ENCODE measurements around the gene S100A14. TPM values are rescaled to one million over a fixed set of nuclear protein-coding genes. Genes with fewer than 3 reads are reported as not detected.
"Not testable (repeated sequence)": the region's sequence is repeated elsewhere in the genome, so short reads cannot be mapped to it uniquely, and the experiment has no call there.

Gene S100A14
- total RNA-seq, 1 donor from 2014 or later, result not detected

DNA sequence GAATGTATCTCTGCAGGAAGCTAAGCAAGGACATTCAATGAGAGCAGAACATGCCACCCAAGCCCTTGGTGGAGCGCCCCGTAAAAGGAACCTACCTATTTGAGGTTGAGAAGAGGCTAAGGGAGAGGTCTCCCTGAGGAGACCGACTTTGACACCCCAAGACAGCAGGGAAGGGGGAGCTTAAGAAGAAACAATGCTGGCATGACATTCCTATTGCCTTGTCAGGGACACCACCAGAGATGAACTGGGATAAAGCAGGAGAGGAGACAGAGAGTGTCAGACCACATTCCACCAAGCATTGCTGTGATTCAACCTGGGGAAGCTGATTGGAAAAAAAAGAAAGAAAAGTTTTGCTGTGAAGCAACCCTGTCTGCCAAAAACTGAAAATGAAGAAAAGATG lies 37.2 kb downstream of the S100A14 start:
- Mint-ChIP-seq H3K4me3 (ENCODE audit: unreplicated experiment) (no peak overlapping the region), H3K27ac (ENCODE audit: unreplicated experiment) (no peak overlapping the region), H3K27me3 (ENCODE audit: unreplicated experiment) (no peaks in the 10 kb centered on the region), H3K4me1 (ENCODE audit: unreplicated experiment) (peaks cover 14% of the 10 kb centered on the region), H3K36me3 (ENCODE audit: unreplicated experiment) (no peaks in the 10 kb centered on the region), H3K9me3 (ENCODE audit: unreplicated experiment) (no peaks in the 10 kb centered on the region)
- DNase-seq (ENCODE audit: extremely low spot score, unreplicated experiment), result no peak
- TF ChIP-seq, protein P1, sequence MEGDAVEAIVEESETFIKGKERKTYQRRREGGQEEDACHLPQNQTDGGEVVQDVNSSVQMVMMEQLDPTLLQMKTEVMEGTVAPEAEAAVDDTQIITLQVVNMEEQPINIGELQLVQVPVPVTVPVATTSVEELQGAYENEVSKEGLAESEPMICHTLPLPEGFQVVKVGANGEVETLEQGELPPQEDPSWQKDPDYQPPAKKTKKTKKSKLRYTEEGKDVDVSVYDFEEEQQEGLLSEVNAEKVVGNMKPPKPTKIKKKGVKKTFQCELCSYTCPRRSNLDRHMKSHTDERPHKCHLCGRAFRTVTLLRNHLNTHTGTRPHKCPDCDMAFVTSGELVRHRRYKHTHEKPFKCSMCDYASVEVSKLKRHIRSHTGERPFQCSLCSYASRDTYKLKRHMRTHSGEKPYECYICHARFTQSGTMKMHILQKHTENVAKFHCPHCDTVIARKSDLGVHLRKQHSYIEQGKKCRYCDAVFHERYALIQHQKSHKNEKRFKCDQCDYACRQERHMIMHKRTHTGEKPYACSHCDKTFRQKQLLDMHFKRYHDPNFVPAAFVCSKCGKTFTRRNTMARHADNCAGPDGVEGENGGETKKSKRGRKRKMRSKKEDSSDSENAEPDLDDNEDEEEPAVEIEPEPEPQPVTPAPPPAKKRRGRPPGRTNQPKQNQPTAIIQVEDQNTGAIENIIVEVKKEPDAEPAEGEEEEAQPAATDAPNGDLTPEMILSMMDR (IDR thresholded peaks at IDR 0.05), result no peak

DNA sequence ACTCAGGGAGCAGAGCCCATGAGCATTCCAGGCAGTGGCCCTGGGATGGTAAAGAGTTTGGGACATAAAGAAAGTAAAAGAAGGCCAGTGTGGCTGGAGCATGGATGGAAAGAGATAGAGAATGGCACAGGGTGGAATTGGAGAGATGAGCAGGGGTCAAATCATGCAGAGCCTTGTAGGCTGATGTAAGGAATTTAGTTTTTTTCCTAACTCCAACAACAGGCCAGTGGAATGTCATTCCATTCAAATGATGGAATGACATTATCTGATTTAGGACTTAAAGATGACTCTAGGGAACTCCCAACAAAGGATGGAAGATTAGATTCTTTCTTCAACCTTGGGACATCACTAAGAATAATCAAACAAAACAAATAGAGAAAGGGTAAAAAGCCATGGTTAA lies 37.6 kb downstream of the S100A14 start:
- no peak overlapping the region for H3K27ac Mint-ChIP-seq (ENCODE audit: unreplicated experiment)
- no peaks in the 10 kb centered on the region for H3K27me3 Mint-ChIP-seq (ENCODE audit: unreplicated experiment)
- TF ChIP-seq, protein P1 (IDR thresholded peaks at IDR 0.05), result no peak
- no peak for DNase-seq (ENCODE audit: extremely low spot score, unreplicated experiment)
- peaks cover 14% of the 10 kb centered on the region for H3K4me1 Mint-ChIP-seq (ENCODE audit: unreplicated experiment)
- no peaks in the 10 kb centered on the region for H3K36me3 Mint-ChIP-seq (ENCODE audit: unreplicated experiment)
- H3K9me3 Mint-ChIP-seq (ENCODE audit: unreplicated experiment), result no peaks in the 10 kb centered on the region
- no peak overlapping the region for H3K4me3 Mint-ChIP-seq (ENCODE audit: unreplicated experiment)

DNA sequence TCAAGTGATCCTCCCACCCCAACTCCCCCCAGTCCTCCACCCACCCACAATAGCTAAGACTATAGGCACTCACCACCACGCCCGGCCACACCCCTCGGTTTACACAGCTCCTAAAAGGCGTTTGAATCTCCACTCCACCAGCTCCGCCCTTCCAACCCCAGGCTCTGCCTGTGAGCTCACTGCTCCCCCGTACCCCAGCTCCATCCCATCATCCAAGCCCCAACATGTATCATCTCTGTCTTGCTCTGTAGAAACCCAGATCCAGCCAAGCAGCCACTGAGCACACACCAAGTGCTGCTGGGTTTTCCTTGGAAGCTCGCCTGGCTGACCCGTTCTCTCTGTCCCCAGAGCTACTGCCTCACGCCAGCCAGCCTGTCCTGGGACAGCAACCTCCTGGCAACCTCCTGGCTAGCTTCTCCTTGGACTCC lies 38.5 kb downstream of the S100A14 start:
- H3K4me1 Mint-ChIP-seq (ENCODE audit: unreplicated experiment), result peaks cover 22% of the 10 kb centered on the region
- TF ChIP-seq, protein P1 (IDR thresholded peaks at IDR 0.05), result no peak
- no peaks in the 10 kb centered on the region for H3K36me3 Mint-ChIP-seq (ENCODE audit: unreplicated experiment)
- H3K27me3 Mint-ChIP-seq (ENCODE audit: unreplicated experiment), result no peaks in the 10 kb centered on the region
- H3K4me3 Mint-ChIP-seq (ENCODE audit: unreplicated experiment), result no peak overlapping the region
- no peaks in the 10 kb centered on the region for H3K9me3 Mint-ChIP-seq (ENCODE audit: unreplicated experiment)
- DNase-seq (ENCODE audit: extremely low spot score, unreplicated experiment), result no peak
- H3K27ac Mint-ChIP-seq (ENCODE audit: unreplicated experiment), result peak overlapping the region; percentile 36

DNA sequence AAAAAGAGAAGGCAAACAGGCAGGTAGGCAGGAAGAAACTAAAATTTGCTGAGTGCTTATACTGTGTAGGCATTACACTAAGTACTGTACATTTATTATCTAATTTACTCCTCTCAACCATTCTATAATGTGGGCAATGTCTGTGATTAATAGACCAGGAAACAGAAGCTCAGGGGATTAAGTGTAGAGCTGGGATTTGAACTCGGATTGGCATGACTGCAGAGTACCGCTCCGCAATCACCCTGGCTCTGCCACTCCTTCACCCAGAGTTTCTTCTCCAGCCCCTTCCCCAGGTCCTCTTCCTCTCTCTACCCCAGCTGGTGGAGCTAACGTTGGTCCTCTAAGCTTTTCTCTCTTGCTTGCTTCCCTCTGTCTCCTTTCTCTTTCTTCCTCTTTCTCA lies 39.0 kb downstream of the S100A14 start:
- no peaks in the 10 kb centered on the region for H3K27me3 Mint-ChIP-seq (ENCODE audit: unreplicated experiment)
- DNase-seq (ENCODE audit: extremely low spot score, unreplicated experiment), result no peak
- no peaks in the 10 kb centered on the region for H3K9me3 Mint-ChIP-seq (ENCODE audit: unreplicated experiment)
- TF ChIP-seq, protein P1 (IDR thresholded peaks at IDR 0.05), result no peak
- H3K27ac Mint-ChIP-seq (ENCODE audit: unreplicated experiment), result no peak overlapping the region
- H3K4me3 Mint-ChIP-seq (ENCODE audit: unreplicated experiment), result no peak overlapping the region
- peaks cover 23% of the 10 kb centered on the region for H3K4me1 Mint-ChIP-seq (ENCODE audit: unreplicated experiment)
- H3K36me3 Mint-ChIP-seq (ENCODE audit: unreplicated experiment), result no peaks in the 10 kb centered on the region

DNA sequence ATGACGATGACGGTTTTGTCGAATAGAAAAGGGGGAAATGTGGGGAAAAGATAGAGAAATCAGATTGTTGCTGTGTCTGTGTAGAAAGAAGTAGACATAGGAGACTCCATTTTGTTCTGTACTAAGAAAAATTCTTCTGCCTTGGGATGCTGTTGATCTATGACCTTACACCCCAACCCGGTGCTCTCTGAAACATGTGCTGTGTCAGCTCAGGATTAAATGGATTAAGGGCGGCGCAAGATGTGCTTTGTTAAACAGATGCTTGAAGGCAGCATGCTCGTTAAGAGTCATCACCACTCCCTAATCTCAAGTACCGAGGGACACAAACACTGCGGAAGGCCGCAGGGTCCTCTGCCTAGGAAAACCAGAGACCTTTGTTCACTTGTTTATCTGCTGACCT lies 40.6 kb downstream of the S100A14 start:
- not testable (repeated sequence) for H3K4me3 Mint-ChIP-seq (ENCODE audit: unreplicated experiment); H3K9me3 Mint-ChIP-seq (ENCODE audit: unreplicated experiment); H3K27ac Mint-ChIP-seq (ENCODE audit: unreplicated experiment); H3K27me3 Mint-ChIP-seq (ENCODE audit: unreplicated experiment); DNase-seq (ENCODE audit: extremely low spot score, unreplicated experiment); H3K36me3 Mint-ChIP-seq (ENCODE audit: unreplicated experiment)
- H3K4me1 Mint-ChIP-seq (ENCODE audit: unreplicated experiment), result peaks cover 29% of the 10 kb centered on the region

DNA sequence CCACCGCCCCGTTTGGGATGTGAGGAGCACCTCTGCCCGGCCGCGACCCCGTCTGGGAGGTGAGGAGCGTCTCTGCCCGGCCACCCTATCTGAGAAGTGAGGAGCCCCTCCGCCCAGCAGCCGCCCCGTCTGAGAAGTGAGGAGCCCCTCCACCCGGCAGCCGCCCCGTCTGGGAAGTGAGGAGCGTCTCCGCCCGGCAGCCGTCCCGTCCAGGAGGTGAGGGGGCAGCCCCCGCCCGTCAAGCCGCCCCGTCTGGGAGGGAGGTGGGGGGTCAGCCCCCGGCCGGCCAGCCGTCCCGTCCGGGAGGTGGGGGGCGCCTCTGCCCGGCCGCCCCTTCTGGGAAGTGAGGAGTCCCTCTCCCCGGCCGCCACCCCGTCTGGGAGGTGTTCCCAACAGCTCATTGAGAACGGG lies 41.0 kb downstream of the S100A14 start:
- H3K36me3 Mint-ChIP-seq (ENCODE audit: unreplicated experiment); H3K4me3 Mint-ChIP-seq (ENCODE audit: unreplicated experiment); H3K27ac Mint-ChIP-seq (ENCODE audit: unreplicated experiment); H3K27me3 Mint-ChIP-seq (ENCODE audit: unreplicated experiment); DNase-seq (ENCODE audit: extremely low spot score, unreplicated experiment); H3K9me3 Mint-ChIP-seq (ENCODE audit: unreplicated experiment): not testable (repeated sequence)
- H3K4me1 Mint-ChIP-seq (ENCODE audit: unreplicated experiment), result peaks cover 29% of the 10 kb centered on the region

Data from osteocyte (in vitro differentiated cells).